Measurements from ENCODE around the gene CDK5RAP2.

Gene CDK5RAP2

DNA sequence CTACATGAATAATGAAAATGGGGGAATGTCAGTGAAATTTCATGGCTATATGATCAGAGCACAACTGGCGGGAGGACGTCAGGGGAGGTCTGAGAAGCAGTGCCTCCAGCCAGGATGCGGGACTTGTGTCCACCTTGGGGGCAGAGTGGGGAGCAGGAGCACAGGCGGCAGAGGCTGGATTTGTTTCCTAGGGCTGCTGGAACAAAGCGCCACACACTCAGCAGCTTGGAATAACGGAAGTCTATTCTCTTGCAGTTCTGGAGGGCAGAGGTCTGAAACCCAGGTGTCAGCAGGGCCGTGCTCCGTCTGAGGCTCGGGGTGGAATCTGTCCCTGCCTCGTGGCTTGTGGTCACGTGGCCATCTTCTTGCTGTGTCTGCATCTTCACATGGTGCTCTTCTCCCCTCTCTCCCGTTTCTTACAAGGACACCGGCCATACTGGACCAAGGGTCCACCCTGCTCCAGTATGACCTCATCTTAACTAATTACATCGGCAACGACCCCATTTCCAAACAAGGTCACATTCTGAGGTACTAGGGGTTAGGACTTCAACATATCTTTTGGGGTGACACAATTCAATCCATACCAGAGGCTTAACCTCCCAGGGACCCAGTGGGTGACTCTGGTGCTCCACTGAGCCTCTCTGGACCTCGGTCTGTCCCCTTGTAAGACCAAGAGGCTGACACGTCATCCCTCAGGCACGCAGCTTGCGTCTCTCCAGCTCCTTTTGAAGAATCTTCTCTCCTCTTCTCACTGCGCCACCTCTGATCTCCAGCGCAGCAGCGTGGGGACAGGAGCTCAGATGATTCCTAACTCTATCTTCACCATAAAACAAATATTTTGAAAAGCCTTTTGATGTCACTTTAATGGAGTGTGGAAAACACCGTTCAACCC is 202.5 kb downstream of the CDK5RAP2 start:
- no peak for DNase-seq

GRCh38 chr9:120376101-120376500 is 203.9 kb downstream of the CDK5RAP2 start:
- DNase-seq: no peak

- no peak for DNase-seq
These were observed 204.7 kb downstream of the CDK5RAP2 start for GRCh38 chr9:120375316-120375715.

DNA sequence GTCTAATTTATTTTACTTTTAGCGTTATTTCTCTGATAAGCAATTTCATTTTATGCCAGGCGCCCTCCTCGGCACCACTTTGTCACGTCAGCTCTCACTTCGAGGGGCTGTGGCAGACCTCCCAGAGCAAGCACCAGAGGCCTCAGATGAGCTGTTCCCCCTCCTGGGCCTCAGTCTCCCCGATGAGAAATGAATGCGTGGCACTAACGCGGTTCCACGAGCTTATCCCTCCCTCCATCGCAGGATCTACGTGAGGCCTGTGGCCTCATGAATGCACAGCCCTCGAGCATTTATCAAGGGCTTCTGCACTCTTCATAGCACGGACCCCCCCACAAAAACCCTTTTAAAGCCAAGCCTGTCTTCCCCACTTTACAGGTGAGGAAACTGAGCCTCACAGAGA is 205.2 kb downstream of the CDK5RAP2 start:
- DNase-seq: no peak

- no peak for DNase-seq
These were observed 205.7 kb downstream of the CDK5RAP2 start for GRCh38 chr9:120374239-120374638.

GRCh38 chr9:120372040-120372439 is 207.9 kb downstream of the CDK5RAP2 start:
- no peak for DNase-seq

DNA sequence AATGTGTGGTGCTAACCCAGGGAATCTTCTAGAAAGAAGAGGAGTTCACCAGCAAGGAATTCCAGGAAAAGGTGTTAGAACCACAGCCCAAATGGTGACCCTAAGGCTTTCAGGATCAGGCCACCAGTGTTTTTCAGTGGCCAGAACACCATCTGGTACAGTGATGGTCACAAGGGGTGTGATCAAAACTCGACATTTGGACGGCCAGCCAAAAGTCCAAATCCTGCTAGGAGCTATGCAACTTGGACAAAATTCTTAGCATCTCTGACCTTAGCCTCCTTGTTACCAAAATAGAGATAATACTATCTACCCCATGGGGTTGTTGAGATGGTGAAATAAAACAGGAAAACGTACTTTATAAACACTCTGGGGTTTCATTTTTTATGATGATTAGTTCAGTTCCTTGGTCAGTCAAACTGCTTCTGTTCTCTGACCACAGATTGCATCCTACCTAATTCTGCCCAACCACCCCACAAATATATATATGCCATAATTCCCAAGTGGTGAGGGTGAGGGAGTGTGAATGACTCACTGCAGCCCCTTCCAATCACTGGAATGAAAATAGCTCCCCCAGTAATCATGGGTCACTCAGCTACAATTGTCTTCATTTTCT is 210.3 kb downstream of the CDK5RAP2 start:
- DNase-seq: no peak

GRCh38 chr9:120368799-120369198 is 211.2 kb downstream of the CDK5RAP2 start:
- no peak for DNase-seq

- no peak for DNase-seq
These were observed 213.3 kb downstream of the CDK5RAP2 start for GRCh38 chr9:120366644-120367019.

GRCh38 chr9:120365386-120365785 is 214.6 kb downstream of the CDK5RAP2 start:
- no peak for DNase-seq

GRCh38 chr9:120363697-120364096 is 216.3 kb downstream of the CDK5RAP2 start:
- no peak for DNase-seq

DNA sequence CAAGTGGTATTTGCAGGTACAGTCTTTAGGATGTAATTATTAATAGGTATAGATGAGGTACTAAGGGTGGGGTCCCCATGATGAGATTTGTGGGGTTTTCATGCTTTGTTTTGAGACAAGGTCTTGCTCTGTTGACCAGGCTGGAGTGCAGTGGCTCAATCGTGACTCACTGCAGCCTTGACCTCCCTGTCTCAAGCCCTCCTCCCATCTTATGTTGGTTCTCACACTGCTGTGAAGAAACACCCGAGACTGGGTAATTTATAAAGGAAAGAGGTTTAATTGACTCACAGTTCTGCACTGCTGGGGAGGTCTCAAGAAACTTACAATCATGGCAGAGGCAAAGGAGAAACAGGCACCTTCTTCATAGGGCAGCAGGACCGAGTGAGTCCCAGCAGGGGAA is 217.5 kb downstream of the CDK5RAP2 start:
- no peak for DNase-seq

- no peak for DNase-seq
These were observed 218.4 kb downstream of the CDK5RAP2 start for GRCh38 chr9:120361551-120361950.

DNA sequence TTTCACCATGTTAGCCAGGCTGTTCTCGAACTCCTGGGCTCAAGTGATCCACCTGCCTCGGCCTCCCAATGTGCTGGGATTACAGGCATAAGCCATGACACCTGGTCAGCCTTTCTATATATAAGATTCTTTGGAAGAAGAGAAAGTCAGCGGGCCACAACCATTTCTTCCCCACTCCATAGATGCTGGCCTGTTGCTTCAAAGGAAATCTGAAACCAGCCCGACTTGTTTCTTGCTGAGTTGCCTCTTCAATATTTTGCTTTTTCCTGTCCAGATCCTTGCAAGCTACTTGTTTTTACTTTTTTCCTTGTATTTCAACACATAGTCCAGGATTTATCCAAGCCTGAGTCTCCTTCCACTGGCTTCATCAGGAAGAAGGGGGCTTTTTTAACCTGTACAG is 219.5 kb downstream of the CDK5RAP2 start:
- no peak for DNase-seq

GRCh38 chr9:120360046-120360445 is 219.9 kb downstream of the CDK5RAP2 start:
- no peak for DNase-seq

DNA sequence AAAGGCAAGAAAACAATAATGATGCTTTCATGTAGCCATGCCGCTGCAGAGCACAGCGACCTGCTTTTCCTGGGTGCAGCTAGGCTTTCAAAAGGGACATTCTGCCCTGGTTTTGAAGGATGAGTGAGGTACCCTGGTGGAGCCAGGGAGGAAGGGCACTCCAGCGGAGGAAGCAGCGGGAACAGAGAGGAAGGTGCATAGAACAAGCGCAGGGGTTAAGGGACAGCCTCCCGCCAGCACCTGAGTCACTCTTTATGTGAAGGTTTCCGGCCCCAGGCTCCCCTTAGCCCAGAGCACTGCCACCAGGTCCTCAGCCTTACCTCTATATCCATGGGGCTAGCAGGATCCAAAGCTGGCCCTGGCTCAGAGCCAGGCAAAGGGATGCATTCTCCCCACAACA is 221.1 kb downstream of the CDK5RAP2 start:
- no peak for DNase-seq

- DNase-seq: no peak
These were observed 226.5 kb downstream of the CDK5RAP2 start for GRCh38 chr9:120353506-120353905.

DNA sequence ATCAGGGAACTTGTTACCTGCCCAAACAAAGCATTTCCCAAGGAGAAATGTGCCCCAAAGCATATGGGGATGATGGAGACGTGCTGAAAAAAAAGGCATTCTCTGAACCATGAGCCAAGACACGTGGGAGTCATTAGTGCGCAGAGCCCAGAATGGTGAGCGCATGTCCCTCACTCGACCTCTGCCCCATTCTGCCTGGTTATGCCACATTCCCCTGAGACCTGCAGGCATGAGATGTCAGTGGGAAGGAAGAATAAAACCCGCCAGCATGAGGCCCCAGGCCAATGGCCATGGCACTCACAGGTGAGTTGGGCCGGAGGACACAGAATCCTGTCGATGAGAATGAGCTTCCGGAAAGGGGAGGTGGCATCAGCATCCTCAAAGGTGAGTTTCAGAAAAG is 228.9 kb downstream of the CDK5RAP2 start:
- no peak for DNase-seq

- no peak for DNase-seq
These were observed 229.4 kb downstream of the CDK5RAP2 start for GRCh38 chr9:120350596-120350995.

GRCh38 chr9:120348951-120349429 is 231.0 kb downstream of the CDK5RAP2 start:
- DNase-seq: no peak

GRCh38 chr9:120345379-120345778 is 234.6 kb downstream of the CDK5RAP2 start:
- no peak for DNase-seq

DNA sequence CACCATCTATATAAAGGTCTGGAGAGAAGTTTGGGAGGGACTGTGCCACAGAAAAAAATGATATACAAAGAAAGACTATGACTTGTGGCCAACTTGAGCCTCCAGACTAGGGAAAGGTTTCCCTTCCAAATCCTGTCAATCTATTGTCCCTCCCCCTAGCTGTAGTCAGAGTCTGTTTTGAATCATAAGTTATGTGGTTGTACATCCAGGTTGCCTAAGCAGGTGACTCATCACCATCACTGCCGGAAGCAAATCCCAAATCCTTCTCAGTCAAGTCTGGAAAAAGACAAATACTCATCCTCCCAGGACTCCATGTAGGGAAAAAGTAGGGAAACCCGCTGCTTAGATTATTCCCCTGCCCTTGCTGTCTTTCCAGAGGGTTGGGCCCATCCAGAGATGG is 235.7 kb downstream of the CDK5RAP2 start:
- no peak for DNase-seq

DNA sequence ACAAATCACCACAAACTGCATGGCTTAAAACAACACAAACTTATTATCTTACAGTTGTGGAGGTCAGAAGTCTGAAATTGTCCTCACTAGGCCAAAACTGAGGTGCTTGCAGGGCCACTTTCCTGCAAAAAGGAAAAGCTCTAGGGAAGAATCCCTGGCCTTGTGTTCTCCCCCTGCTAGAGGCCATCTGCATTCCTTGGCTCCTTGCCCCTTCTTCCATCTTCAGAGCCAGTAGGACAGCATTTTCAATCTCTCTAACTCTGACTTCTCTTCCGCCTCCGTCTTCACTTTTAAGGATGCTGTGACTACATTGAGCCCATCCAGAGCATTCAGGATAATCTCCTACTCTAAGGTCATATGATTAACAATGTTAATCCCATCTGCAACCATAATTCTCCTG is 236.6 kb downstream of the CDK5RAP2 start:
- no peak for DNase-seq

All from activated CD4-positive, CD25-positive, alpha-beta regulatory T cell treated with anti-CD3 and anti-CD28 coated beads, Interleukin-2, amount 50 U/mL, for 72 hours (primary cell).